PC-3 (cell line): ENCODE measurements around the gene KIF5A. TPM values are rescaled to one million over a fixed set of nuclear protein-coding genes. Genes with fewer than 3 reads are reported as not detected.

Experiments
- ATAC-seq: fragments of 200-7000 bp; cut with Tn5 transposase; 2 replicates; pipeline ENCODE4 v1.9.1; 2020; ENCODE audit warnings: mild to moderate bottlenecking, moderate library complexity
- BruUV-seq: library from RNA; stranded (reverse); fragments of 400-500 nt; replicated peaks from 2 replicates; lab custom pipeline; 2021; lab: Mats Ljungman, UMichigan
- CTCF ChIA-PET: fragments of 300-600 bp; sonication (Branson Sonifier 250); formaldehyde crosslinking; loops from one replicate; lab custom pipeline; 2022; ENCODE audit warnings: antibody characterized with exemption; lab: Charles Lee
- POLR2A ChIA-PET: fragments of 300-600 bp; sonication (Branson Sonifier 250); formaldehyde crosslinking; loops from one replicate; lab custom pipeline; 2022; ENCODE audit warnings: antibody characterized with exemption; ENCODE audit not compliant: unreplicated experiment; lab: Charles Lee
- DNase-seq: peaks from one replicate; pipeline ENCODE4 v3.0.0-alpha.2; 2015
- H2AFZ ChIP-seq: fragments of 300-600 bp; sonication (generic); 2 replicates; pipeline ENCODE4 v1.6.0; 2016; ENCODE audit warnings: antibody characterized with exemption, low read length
- H3F3A ChIP-seq: fragments of 300-600 bp; sonication (generic); one replicate; pipeline ENCODE4 v1.6.0; 2017; ENCODE audit warnings: antibody characterized with exemption, low read length, control low read depth, mild to moderate bottlenecking; ENCODE audit not compliant: unreplicated experiment
- H3K27ac ChIP-seq: fragments of 300-600 bp; sonication (generic); 2 replicates; pipeline ENCODE4 v1.5.1; 2016; ENCODE audit warnings: mild to moderate bottlenecking, low read length
- H3K27me3 ChIP-seq: fragments of 300-600 bp; sonication (generic); 2 replicates; pipeline ENCODE4 v1.6.1; 2016; ENCODE audit warnings: low read length, mixed read lengths
- H3K36me3 ChIP-seq: fragments of 300-600 bp; sonication (generic); 2 replicates; pipeline ENCODE4 v1.6.1; 2016; ENCODE audit warnings: low read depth, mixed run types, low read length, mixed read lengths
- H3K4me1 ChIP-seq: fragments of 300-600 bp; sonication (generic); 2 replicates; pipeline ENCODE4 v1.5.1; 2016; ENCODE audit warnings: low read length; ENCODE audit not compliant: insufficient read depth
- H3K4me2 ChIP-seq: fragments of 300-600 bp; sonication (generic); 2 replicates; pipeline ENCODE4 v1.6.0; 2016; ENCODE audit warnings: low read length
- H3K4me3 ChIP-seq: fragments of 300-600 bp; sonication (generic); 2 replicates; pipeline ENCODE4 v1.5.1; 2016; ENCODE audit warnings: mild to moderate bottlenecking, low read length, mixed read lengths
- H3K79me2 ChIP-seq: fragments of 300-600 bp; sonication (generic); 2 replicates; pipeline ENCODE4 v1.6.1; 2017; ENCODE audit warnings: low read length, mixed read lengths
- H3K9ac ChIP-seq: fragments of 300-600 bp; sonication (generic); 2 replicates; pipeline ENCODE4 v1.6.0; 2016; ENCODE audit warnings: mild to moderate bottlenecking, low read length
- H3K9me2 ChIP-seq: fragments of 300-600 bp; sonication (generic); replicated peaks from 2 replicates; pipeline ENCODE4 v1.6.1; 2016; ENCODE audit warnings: mixed run types, low read length, mixed read lengths
- H3K9me3 ChIP-seq: fragments of 300-600 bp; sonication (generic); 2 replicates; pipeline ENCODE4 v1.6.1; 2016; ENCODE audit warnings: low read length, mixed read lengths
- H4K20me1 ChIP-seq: fragments of 300-600 bp; sonication (generic); 2 replicates; pipeline ENCODE4 v1.6.1; 2016; ENCODE audit warnings: low read length, mixed read lengths
- CTCF ChIP-seq: fragments of 300-600 bp; sonication (generic); conservative IDR thresholded peaks from 2 replicates; pipeline ENCODE4 v1.5.1; 2017; ENCODE audit warnings: antibody characterized with exemption, low read depth, mild to moderate bottlenecking, low read length
- EZH2 ChIP-seq: fragments of 300-600 bp; sonication (generic); IDR thresholded peaks from one replicate; pipeline ENCODE4 v1.6.1; 2017; ENCODE audit warnings: antibody characterized with exemption, mild to moderate bottlenecking, low read length; ENCODE audit not compliant: unreplicated experiment
- EZH2phosphoT487 ChIP-seq: fragments of 300-600 bp; sonication (generic); IDR thresholded peaks from 2 replicates; pipeline ENCODE4 v1.6.1; 2018; ENCODE audit warnings: mild to moderate bottlenecking, antibody characterized with exemption, low read length, borderline replicate concordance
- intact Hi-C: fragments of 100-400 bp; cut with micrococcal nuclease; formaldehyde crosslinking; loops from 2 replicates; pipeline ENCODE4 v1.9.0; 2023
- total RNA-seq: library from RNA; depleted of rRNA; stranded (reverse); fragments of >200 nt; gene quantifications from 2 replicates; pipeline ENCODE4 v1.2.3, GENCODE V29; 2014

Gene KIF5A
- total RNA-seq, 1 experiment from 2014 or later = not detected

- peaks cover 15% of the 10 kb centered on the region for H3K27me3 ChIP-seq
- TF ChIP-seq CTCF (no peak), EZH2 (no peak), EZH2phosphoT487 (no peak)
These were observed 71.2 kb downstream of the KIF5A start for GRCh38 chr12:57620936-57621496.

GRCh38 chr12:57621497-57622292 lies 71.9 kb downstream of the KIF5A start:
- no peaks in the 10 kb centered on the region for H3F3A ChIP-seq
- no peak overlapping the region for H3K4me3 ChIP-seq
- no peak overlapping the region for H3K9ac ChIP-seq
- H3K9me3 ChIP-seq = no peaks in the 10 kb centered on the region
- ChIA-PET CTCF (interaction anchor here (1.0 kb wide), 1 partner anchor 40 kb away, joined by 4 read pairs; no protein-coding TSS in a partner anchor), POLR2A (no interaction called here)
- H2AFZ ChIP-seq = peak overlapping the region; percentile 52; the same call in 1 of the 2 replicates
- H3K4me2 ChIP-seq = peak overlapping the region; percentile 77
- H3K9me2 ChIP-seq = no peaks in the 10 kb centered on the region
- intact Hi-C loops = loop anchor here (1.0 kb wide), 1 partner anchor 38 kb away; no protein-coding TSS in a partner anchor
- H3K79me2 ChIP-seq = no peaks in the 10 kb centered on the region
- TF ChIP-seq EZH2phosphoT487 = no peak
- TF ChIP-seq CTCF = peak; percentile 93
- no peak for TF ChIP-seq EZH2
- no TSS peak for BruUV-seq
- no peaks in the 10 kb centered on the region for H3K4me1 ChIP-seq
- no peaks in the 10 kb centered on the region for H4K20me1 ChIP-seq
- peaks cover 15% of the 10 kb centered on the region for H3K27me3 ChIP-seq
- ATAC-seq = peak; percentile 90
- no peak overlapping the region for H3K27ac ChIP-seq
- peak; percentile 44 for DNase-seq
- no peaks in the 10 kb centered on the region for H3K36me3 ChIP-seq

More at GRCh38 chr12:57620936-57621496, 71.2 kb downstream of the KIF5A start:
- no peaks in the 10 kb centered on the region for H4K20me1 ChIP-seq
- peak overlapping the region; percentile 77 for H3K4me2 ChIP-seq
- H3K9ac ChIP-seq = no peak overlapping the region
- H3K4me1 ChIP-seq = no peaks in the 10 kb centered on the region
- H3K4me3 ChIP-seq = no peak overlapping the region
- H3F3A ChIP-seq = no peaks in the 10 kb centered on the region
- H3K79me2 ChIP-seq = no peaks in the 10 kb centered on the region
- no peak overlapping the region for H2AFZ ChIP-seq
- DNase-seq (no peak), ATAC-seq (no peak)
- no peak overlapping the region for H3K27ac ChIP-seq
- H3K36me3 ChIP-seq = no peaks in the 10 kb centered on the region
- no peaks in the 10 kb centered on the region for H3K9me2 ChIP-seq
- BruUV-seq = no TSS peak
- intact Hi-C loops = loop anchor here (1.0 kb wide), 1 partner anchor 38 kb away; no protein-coding TSS in a partner anchor
- ChIA-PET POLR2A (no interaction called here), CTCF (interaction anchor here (0.6 to 0.8 kb wide), 2 partner anchors 28 to 36 kb away, joined by 3 to 4 read pairs; no protein-coding TSS in a partner anchor)
- H3K9me3 ChIP-seq = no peaks in the 10 kb centered on the region
